Epithelial cell of proximal tubule (primary cell): ENCODE data around the gene PLA2G10. TPM values are rescaled to one million over a fixed set of nuclear protein-coding genes. Genes with fewer than 3 reads are reported as not detected.

ENCODE experiments used
- DNase-seq: peaks from one replicate; pipeline ENCODE4 v3.0.0-alpha.2; 2011; ENCODE audit warnings: low read depth
- H3K4me3 ChIP-seq: 2 replicates; pipeline ENCODE4 v1.5.1; 2011; ENCODE audit warnings: low read depth, mild to moderate bottlenecking, low read length
- total RNA-seq: library from RNA; depleted of rRNA; stranded (reverse); fragments of >200 nt; gene quantifications from 2 replicates; pipeline ENCODE4 v1.2.3, GENCODE V29; 2015
- TF ChIP-seq, protein P1 (sequence below): conservative IDR thresholded peaks from 2 replicates; pipeline ENCODE4 v1.5.1; 2012; ENCODE audit warnings: low read depth, mild to moderate bottlenecking, low read length

Gene PLA2G10
- total RNA-seq, 1 donor from 2014 or later = not detected

DNA sequence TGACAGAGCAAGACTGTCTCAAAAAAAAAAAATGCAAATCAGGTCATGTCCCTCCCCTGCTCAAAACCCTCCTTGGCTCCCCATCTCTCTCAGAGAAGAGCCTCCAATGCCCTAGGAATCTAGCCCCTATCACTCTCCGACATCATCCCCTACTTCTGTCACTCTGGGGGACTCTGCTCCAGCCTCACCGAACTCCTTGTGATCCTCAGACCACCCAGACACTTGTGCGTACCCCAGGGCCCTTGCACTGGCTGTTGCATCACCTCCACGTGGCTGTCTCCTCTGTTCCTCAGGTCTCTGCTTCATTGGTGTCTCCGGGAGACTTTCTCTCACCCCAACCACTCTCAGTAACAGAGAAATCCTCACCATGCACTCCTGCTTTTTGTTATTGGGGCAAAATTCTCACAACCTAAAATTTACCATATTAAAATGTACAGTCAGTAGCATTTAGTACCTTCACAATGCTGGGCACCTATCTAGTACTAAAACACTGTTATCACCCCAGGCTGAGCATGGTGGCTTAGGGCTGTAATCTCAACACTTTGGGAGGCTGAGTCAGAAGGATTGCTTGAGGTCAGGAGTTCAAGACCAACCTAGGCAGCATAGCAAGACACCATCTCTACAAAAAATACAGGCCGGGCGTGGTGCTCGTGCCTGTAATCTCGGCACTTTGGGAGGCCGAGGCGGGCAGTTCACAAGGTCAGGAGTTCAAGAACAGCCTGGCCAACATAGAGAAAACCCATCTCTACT lies 15.2 kb downstream of the PLA2G10 start:
- TF ChIP-seq, protein P1, sequence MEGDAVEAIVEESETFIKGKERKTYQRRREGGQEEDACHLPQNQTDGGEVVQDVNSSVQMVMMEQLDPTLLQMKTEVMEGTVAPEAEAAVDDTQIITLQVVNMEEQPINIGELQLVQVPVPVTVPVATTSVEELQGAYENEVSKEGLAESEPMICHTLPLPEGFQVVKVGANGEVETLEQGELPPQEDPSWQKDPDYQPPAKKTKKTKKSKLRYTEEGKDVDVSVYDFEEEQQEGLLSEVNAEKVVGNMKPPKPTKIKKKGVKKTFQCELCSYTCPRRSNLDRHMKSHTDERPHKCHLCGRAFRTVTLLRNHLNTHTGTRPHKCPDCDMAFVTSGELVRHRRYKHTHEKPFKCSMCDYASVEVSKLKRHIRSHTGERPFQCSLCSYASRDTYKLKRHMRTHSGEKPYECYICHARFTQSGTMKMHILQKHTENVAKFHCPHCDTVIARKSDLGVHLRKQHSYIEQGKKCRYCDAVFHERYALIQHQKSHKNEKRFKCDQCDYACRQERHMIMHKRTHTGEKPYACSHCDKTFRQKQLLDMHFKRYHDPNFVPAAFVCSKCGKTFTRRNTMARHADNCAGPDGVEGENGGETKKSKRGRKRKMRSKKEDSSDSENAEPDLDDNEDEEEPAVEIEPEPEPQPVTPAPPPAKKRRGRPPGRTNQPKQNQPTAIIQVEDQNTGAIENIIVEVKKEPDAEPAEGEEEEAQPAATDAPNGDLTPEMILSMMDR = no peak
- no peak overlapping the region for H3K4me3 ChIP-seq
- no peak for DNase-seq

DNA sequence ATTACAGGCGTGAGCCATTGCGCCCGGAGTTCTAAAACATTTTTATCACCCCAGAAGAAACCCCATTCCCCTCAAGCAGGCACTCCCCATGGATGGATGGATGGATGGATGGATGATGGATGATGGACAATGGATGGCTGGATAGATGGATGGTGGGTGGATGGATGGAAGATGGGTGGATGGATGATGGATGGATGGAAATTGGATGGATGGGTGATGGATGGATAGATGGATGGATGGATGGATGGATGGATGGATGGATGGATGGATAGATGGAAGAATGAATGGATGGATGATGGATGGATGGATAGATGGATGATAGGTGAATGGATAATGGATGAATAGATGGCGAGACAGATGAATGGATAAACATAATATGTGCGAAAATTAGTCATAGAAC lies 16.5 kb downstream of the PLA2G10 start:
- TF ChIP-seq, protein P1 = no peak
- H3K4me3 ChIP-seq = no peak overlapping the region
- DNase-seq = no peak

DNA sequence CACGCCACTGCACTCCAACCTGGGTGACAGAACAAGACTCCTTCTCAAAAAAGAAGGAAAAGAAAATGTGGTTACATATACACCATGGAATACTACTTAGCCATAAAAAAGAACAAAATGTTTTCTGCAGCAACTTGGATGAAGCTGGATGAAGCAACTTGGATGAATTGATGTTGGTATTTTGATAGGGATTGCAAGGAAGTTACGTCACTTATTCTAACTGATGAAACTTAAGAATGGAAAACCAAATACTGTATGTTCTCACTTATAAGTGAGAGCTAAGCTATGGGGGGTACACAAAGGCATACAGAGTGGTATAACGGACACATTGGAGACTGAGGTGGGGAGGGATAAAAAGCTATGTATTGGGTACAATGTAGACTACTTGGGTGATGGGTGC lies 17.5 kb downstream of the PLA2G10 start:
- no peak for DNase-seq
- H3K4me3 ChIP-seq = no peak overlapping the region
- TF ChIP-seq, protein P1 = no peak

DNA sequence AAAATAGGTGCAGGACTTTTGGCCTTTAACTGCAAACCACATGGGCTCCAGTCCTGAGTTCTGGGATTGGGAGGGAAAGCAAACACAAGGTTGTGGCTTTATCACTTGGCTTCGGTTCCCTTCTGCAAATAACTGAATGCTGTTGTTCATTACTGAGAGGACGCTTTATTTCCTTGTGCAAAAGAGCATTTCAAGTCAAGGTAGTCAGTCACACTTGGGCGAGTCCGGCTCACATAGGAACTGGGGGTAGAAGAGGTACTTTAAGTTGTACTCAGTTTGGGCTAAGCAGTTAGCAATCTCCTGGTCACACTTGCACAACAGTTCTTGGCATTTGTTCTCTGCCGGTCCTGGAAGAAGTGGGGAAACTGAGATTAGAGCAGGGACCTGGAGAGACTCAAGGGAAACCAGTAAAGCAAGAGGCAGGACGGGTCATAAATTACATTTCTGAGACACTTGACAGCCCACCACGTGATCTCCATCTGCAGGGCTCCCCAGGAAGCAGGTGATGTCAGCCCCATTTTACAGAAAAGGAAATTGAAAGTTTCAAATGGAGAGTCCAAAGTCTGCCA lies 21.6 kb downstream of the PLA2G10 start:
- no peak for DNase-seq
- no peak overlapping the region for H3K4me3 ChIP-seq
- TF ChIP-seq, protein P1 = no peak

DNA sequence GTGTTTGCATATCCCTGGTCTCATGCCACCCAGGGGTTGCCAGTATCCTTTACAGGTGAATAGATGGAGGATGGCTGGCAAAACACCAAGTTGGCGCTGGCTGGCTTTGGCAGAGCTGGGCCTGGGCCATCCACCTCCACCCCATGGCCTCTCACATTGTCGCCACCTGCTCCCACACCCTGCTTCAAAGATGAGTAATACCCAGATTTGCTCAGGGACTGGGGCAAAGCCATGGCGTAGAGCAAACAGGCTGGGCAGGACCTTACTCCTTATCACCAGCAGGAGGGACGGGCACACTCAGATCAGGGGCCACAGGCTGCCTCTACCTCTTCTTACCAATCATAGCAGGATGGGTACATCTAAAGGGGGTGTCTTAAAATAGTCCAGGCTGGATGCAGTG lies 24.3 kb downstream of the PLA2G10 start:
- TF ChIP-seq, protein P1 = no peak
- no peak overlapping the region for H3K4me3 ChIP-seq
- DNase-seq = no peak

DNA sequence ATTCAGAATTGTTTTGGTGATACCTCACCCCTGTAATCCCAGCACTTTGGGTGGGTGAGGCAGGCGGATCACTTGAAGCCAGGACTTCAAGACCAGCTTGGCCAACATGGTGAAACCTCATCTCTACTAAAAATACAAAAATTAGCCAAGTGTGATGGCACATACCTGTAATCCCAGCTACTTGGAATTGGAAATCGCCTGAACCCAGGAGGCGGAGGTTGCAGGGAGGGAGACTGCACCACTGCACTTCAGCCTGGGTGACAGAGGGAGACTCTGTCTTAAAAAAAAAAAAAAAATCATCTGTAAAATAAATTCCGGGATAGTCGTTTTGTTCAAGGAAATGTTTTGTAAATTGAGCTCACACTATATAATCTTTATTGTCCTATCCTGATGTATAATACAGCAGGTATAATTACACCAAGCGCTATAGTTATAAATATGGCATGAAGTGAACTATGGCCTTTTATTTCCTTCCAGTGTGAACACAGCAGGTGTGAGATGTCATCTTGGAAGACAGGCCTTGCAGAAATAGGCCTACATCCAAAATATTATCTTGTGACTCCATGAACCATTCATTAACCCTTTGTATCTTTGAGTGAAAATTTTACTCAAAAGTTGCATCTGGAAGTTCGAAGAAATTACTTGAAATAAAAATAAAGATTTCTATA lies 25.4 kb downstream of the PLA2G10 start:
- DNase-seq = no peak

More for the DNA sequence above, 25.4 kb downstream of the PLA2G10 start:
- TF ChIP-seq, protein P1 = no peak
- H3K4me3 ChIP-seq = no peak overlapping the region
